Testis (tissue), 2 donors: ENCODE results near the gene SF1.

Source experiments
- POLR2A ChIP-seq: fragments of 450-650 bp; IDR thresholded peaks from one replicate; pipeline ENCODE4 v1.6.1; 2017; ENCODE audit warnings: antibody characterized with exemption, mild to moderate bottlenecking, moderate library complexity
- TF ChIP-seq, protein P1 (sequence below), 3 experiments: fragments of 450-650 bp in 2 of 3; fragments of 200-600 bp in 1 of 3; sonication (generic) in 1 of 3; IDR thresholded peaks; one replicate each; pipeline ENCODE4 v1.5.1; 2016 to 2019; ENCODE audit warnings: antibody characterized with exemption in 3 of 3, mild to moderate bottlenecking in 2 of 3, moderate library complexity in 1 of 3

DNA sequence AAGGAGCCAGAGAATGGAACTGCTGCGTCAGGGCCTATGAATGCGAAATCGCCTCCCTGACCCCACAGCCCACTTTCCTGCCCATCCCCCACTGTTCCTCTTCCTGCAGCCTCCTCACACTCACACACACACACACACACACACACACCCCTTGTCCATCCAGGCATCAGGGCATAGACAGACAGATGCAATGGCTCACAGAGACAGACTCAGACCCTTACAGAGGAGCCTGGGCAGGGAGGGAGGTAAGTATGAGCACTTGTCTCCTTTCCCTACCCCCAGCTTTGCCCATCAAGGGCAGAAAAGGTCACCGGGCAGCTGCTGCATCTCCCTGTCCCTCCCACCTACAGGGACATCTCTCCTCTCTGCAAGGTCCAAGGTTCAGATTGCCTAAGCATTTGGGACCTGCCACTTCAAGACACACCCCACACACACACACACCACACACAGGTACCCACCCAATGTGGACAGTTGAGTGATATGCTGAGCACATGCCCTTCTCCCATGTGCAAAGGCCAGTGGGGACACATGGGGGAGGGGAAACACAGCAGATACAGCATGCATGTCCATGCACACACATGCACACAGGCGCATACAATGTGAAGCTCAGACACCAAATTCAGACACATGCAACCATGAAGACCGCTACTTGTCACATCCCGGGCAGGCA, 53.3 kb downstream of the SF1 start:
- TF ChIP-seq, protein P1, sequence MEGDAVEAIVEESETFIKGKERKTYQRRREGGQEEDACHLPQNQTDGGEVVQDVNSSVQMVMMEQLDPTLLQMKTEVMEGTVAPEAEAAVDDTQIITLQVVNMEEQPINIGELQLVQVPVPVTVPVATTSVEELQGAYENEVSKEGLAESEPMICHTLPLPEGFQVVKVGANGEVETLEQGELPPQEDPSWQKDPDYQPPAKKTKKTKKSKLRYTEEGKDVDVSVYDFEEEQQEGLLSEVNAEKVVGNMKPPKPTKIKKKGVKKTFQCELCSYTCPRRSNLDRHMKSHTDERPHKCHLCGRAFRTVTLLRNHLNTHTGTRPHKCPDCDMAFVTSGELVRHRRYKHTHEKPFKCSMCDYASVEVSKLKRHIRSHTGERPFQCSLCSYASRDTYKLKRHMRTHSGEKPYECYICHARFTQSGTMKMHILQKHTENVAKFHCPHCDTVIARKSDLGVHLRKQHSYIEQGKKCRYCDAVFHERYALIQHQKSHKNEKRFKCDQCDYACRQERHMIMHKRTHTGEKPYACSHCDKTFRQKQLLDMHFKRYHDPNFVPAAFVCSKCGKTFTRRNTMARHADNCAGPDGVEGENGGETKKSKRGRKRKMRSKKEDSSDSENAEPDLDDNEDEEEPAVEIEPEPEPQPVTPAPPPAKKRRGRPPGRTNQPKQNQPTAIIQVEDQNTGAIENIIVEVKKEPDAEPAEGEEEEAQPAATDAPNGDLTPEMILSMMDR (IDR thresholded peaks at IDR 0.05), result no peak
- no peak for TF ChIP-seq POLR2A
